Muscle layer of colon (tissue), 2 donors: ENCODE measurements around the gene TXNDC11.

Experiments used
- H3K27ac ChIP-seq: one replicate; pipeline ENCODE4 v1.7.0; 2013; ENCODE audit warnings: low read depth, mild to moderate bottlenecking, low read length, moderate library complexity
- H3K27me3 ChIP-seq, 2 donors: one replicate each; pipeline ENCODE4 v1.7.0; 2013; ENCODE audit warnings: low read length in 2 of 2, mild to moderate bottlenecking in 2 of 2; ENCODE audit not compliant: insufficient read depth in 2 of 2, control insufficient read depth in 1 of 2
- H3K36me3 ChIP-seq: one replicate; pipeline ENCODE4 v1.7.0; 2013; ENCODE audit warnings: mild to moderate bottlenecking, low read length; ENCODE audit not compliant: insufficient read depth
- H3K4me1 ChIP-seq: one replicate; pipeline ENCODE4 v1.7.0; 2013; ENCODE audit warnings: mild to moderate bottlenecking, low read length; ENCODE audit not compliant: insufficient read depth
- H3K4me3 ChIP-seq, 2 donors: one replicate each; pipeline ENCODE4 v1.7.0; 2013; ENCODE audit warnings: low read length in 2 of 2, low read depth in 1 of 2, mild to moderate bottlenecking in 1 of 2, moderate library complexity in 1 of 2
- H3K9ac ChIP-seq: one replicate; pipeline ENCODE4 v1.7.0; 2013; ENCODE audit warnings: low read length
- H3K9me3 ChIP-seq: one replicate; pipeline ENCODE4 v1.7.0; 2013; ENCODE audit warnings: mild to moderate bottlenecking, low read length
- donor health status: abdominal sarcoma.
- donor health status: Adenocarcinoma of cecum.

TXNDC11 gene

DNA sequence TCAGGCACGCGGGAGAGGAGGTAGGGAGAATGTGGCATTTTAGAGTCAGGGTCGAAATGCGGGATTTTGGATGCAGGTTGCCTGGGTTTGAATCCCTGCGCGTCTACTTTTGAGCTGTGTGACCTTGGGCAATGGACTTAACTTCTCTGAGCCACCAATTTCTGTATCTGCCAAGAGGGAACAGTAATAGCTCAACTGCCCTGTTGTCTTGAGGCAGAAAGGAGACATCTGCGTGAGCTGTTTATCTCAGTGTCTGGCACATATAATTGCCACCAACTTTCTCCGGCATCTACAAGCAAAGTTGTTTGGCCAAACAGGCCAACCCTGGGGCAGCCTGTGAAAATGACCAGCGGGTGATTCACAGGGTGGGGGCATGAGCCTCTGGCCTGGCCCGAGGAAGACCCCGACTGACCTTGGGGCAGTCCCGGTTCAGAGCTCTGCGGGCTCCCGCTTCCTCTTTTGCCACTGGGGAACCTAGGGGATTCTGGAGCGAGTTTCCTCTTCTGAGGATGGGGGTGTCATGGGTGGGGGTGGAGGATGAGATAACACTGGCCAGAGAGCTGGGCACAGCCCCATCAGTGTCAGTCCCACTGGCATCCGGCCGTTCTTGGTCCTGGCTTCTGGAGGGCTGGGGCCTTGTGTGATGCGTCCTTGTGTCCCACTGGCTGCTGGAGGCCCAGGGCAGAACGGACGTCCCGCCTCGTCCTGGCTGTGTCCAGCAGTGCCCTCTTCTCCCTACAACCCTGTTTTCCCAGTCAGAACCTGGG lies 73.1 kb downstream of the TXNDC11 start:
- peak overlapping the region; percentile 82 for H3K27ac ChIP-seq
- H3K4me3 ChIP-seq = peak overlapping the region; percentile 46 to 74
- H3K9me3 ChIP-seq = no peaks in the 10 kb centered on the region
- H3K27me3 ChIP-seq = no peaks in the 10 kb centered on the region
- peaks cover 46% of the 10 kb centered on the region for H3K4me1 ChIP-seq
- H3K36me3 ChIP-seq = no peaks in the 10 kb centered on the region
- H3K9ac ChIP-seq = peak overlapping the region; percentile 23

DNA sequence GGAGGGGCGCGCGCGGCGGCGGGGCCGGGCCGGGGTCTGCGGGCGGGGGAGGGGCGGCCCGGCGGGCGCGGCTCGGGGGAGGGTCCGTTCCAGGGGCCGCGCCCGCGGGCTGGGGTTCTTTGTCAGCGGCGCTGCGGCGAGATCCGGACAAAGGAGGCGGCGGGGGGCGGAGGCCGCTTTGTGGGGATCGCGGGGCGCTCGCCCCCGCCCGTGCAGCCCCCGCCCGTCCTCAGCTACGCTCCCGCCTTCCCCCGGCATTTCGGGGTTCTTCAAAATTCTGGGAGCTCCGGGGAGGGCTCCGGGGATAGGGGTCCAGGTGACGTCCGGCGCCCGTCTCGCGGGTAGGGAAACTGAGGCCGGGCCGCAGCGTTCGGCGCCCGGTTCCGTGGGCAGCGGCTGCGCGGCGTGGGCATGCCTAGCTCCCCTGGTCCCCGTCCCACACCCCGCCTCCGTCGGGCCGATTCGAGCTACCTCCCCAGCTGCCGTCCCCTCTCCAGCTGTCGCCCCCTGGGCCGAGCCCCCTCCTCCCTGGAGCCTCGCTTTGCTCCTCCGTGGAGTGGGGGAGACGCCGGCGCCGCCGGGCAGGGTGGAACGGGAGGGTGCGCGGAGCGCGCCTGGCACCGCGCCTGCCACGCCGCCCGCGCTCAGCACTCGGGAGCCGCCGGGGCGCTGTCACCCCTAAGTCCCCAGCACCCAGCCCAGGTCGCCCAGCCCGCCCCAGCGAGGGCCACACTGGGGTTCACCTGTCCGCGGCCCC lies 73.9 kb downstream of the TXNDC11 start:
- peak overlapping the region; percentile 82 for H3K27ac ChIP-seq
- H3K36me3 ChIP-seq = no peaks in the 10 kb centered on the region
- H3K27me3 ChIP-seq = no peaks in the 10 kb centered on the region
- H3K9ac ChIP-seq = peak overlapping the region; percentile 23
- H3K4me1 ChIP-seq = peaks cover 43% of the 10 kb centered on the region
- no peaks in the 10 kb centered on the region for H3K9me3 ChIP-seq
- peak overlapping the region; percentile 46 to 74 for H3K4me3 ChIP-seq

DNA sequence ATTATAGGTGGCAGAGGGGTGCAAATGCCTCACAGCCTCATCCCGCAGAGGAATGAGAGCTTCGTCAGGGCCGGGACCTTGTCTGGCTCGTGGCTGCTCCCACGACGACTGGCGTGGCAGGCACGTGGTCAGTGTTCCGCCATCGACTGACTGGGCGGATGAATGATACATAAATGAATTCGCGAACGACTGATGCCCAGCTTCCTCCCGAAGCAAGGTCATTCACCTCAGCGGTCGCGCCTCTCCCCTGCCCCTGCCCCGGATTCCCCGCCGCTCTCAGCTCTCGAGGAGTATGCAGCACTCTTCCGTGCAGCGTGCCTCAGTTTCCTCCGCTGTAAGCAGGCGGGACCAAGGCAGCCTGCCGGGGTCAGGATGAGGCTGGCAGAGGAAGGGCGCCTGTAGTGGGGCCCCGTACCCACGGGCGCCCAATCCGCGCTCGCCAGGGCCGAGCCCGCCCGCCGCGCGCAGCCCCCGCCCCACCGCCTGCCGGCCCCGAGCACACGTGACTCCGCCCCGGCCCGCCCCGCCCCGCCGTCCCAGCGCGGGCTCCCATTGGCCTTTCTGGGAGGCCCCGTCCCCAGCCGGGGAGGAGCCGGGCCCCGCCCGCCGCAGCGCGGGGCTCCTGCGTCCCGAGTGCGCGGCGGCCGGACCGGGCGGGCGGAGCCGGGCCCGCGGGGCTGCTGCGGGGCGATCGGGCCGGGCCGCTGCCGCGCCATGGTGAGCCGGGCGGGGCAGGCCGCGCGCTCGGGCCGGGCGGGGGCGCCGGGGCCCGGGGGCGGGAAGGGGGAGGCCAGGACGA lies 74.6 kb downstream of the TXNDC11 start, which contains the start of gene SNN:
Gene SNN, plus strand, starts transcription at position 632 of the 799 bp plus-strand sequence. CDS start 7,605 bp downstream, outside the sequence.
- H3K4me1 ChIP-seq = peaks cover 36% of the 10 kb centered on the region
- peak within 1 kb of the TSS; percentile 59 to 74 for H3K4me3 ChIP-seq
- H3K27ac ChIP-seq = peak within 1 kb of the TSS; percentile 82
- no peaks in the 10 kb centered on the region for H3K27me3 ChIP-seq
- no peaks in the 10 kb centered on the region for H3K9me3 ChIP-seq
- peak within 1 kb of the TSS; percentile 23 for H3K9ac ChIP-seq
- H3K36me3 ChIP-seq = no peaks in the 10 kb centered on the region

- Histone ChIP-seq H3K27ac (peak overlapping the region; percentile 32), H3K4me1 (peaks cover 29% of the 10 kb centered on the region), H3K36me3 (no peaks in the 10 kb centered on the region), H3K9me3 (no peaks in the 10 kb centered on the region), H3K9ac (no peak overlapping the region), H3K4me3 (peak overlapping the region; percentile 57 to 59), H3K27me3 (no peaks in the 10 kb centered on the region)
Observed at GRCh38 chr16:11667221-11667823, 75.3 kb downstream of the TXNDC11 start.

- Histone ChIP-seq H3K9me3 (no peaks in the 10 kb centered on the region), H3K9ac (no peak overlapping the region), H3K27me3 (no peaks in the 10 kb centered on the region), H3K4me1 (peaks cover 25% of the 10 kb centered on the region), H3K36me3 (no peaks in the 10 kb centered on the region), H3K27ac (no peak overlapping the region), H3K4me3 (no peak overlapping the region)
Observed at GRCh38 chr16:11666103-11667055, 76.3 kb downstream of the TXNDC11 start.

GRCh38 chr16:11665071-11665491 lies 77.6 kb downstream of the TXNDC11 start:
- no peaks in the 10 kb centered on the region for H3K27me3 ChIP-seq
- H3K9ac ChIP-seq = no peak overlapping the region
- no peaks in the 10 kb centered on the region for H3K36me3 ChIP-seq
- no peak overlapping the region for H3K4me3 ChIP-seq
- H3K4me1 ChIP-seq = peaks cover 14% of the 10 kb centered on the region
- no peak overlapping the region for H3K27ac ChIP-seq
- no peaks in the 10 kb centered on the region for H3K9me3 ChIP-seq

DNA sequence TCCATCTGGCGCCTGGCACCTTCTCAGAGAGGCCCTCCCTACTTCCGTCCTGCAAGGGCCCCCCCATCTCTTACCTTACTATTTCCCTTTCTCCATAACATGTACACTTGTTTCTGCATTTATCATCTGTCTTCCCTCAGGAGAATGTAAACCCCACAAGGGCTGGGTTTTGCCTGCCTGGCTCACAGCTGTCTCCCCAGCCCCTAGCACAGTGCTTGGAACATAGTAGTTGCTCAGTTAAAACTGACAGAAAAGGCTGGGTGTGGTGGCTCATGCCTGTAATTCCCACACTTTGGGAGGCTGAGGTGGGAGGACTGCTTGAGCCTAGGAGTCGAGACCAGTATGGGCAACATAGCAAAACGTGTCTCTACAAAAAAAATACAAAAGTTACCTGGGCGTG lies 80.1 kb downstream of the TXNDC11 start:
- Histone ChIP-seq H3K27ac (no peak overlapping the region), H3K27me3 (no peaks in the 10 kb centered on the region)

GRCh38 chr16:11660565-11660964 lies 82.1 kb downstream of the TXNDC11 start:
- H3K9me3 ChIP-seq = no peaks in the 10 kb centered on the region
- H3K4me3 ChIP-seq = no peak overlapping the region
- no peaks in the 10 kb centered on the region for H3K4me1 ChIP-seq
- no peak overlapping the region for H3K27ac ChIP-seq
- H3K27me3 ChIP-seq = no peaks in the 10 kb centered on the region
- no peak overlapping the region for H3K9ac ChIP-seq
- H3K36me3 ChIP-seq = no peaks in the 10 kb centered on the region

More for the DNA sequence above, 80.1 kb downstream of the TXNDC11 start:
- Histone ChIP-seq H3K36me3 (no peaks in the 10 kb centered on the region), H3K9me3 (no peaks in the 10 kb centered on the region), H3K4me3 (no peak overlapping the region), H3K9ac (no peak overlapping the region), H3K4me1 (peaks cover 2% of the 10 kb centered on the region)

DNA sequence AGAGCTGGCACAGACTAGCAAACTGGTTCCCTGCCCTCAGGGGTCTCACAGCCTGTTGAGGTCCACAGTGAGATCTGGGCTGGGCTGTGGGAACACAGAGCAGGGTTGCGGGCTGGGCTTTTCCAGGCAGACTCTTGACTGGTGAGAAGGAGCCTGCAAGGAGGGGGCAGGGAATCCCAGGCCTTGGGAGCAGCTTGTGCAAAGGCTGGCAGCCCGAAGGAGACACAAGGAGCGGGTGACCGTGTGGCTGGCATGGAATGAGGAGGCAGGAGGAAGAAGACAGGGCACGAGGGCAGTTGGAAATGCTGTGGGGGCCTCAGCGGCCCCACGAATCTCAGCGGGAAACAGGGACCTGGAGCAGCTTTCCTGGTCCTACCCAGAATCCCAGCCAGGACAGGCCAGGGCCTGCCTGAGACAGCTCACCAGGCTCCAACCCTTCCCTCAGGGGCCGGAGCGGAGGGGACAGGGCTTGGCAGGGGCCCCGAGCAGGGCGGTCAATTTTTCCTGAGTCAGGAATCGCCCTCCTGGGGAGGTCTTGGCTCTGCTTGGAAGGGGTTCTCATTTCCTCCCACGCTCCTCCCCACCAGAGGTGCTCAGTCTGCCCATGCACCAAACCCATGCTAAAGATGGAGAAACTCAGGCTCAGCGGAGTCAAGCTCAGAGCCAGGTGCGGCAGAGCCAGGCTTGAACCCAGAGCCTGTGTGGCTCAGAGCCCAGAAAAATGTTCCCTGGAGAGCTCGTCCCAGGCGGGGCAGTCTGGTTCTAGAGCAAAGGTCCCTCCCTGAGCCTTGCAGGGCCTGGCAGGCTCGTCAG lies 83.6 kb downstream of the TXNDC11 start:
- no peaks in the 10 kb centered on the region for H3K27me3 ChIP-seq
- H3K27ac ChIP-seq = no peak overlapping the region
- H3K4me1 ChIP-seq = no peaks in the 10 kb centered on the region

More for the DNA sequence above, 83.6 kb downstream of the TXNDC11 start:
- no peak overlapping the region for H3K9ac ChIP-seq
- H3K36me3 ChIP-seq = no peaks in the 10 kb centered on the region
- no peaks in the 10 kb centered on the region for H3K9me3 ChIP-seq
- no peak overlapping the region for H3K4me3 ChIP-seq
